ENCODE data around the gene THY1.
"Not testable (repeated sequence)": the region's sequence is repeated elsewhere in the genome, so short reads cannot be mapped to it uniquely, and the experiment has no call there.

THY1 gene

GRCh38 chr11:119417726-119418540, 5.0 kb downstream of the THY1 start:
- DNase-seq, result no peak

GRCh38 chr11:119416606-119417580, 6.1 kb downstream of the THY1 start:
- DNase-seq, result no peak

GRCh38 chr11:119415966-119416365, 7.0 kb downstream of the THY1 start:
- DNase-seq, result no peak

- DNase-seq, result no peak
Observed at GRCh38 chr11:119415517-119415916, 7.5 kb downstream of the THY1 start.

GRCh38 chr11:119414734-119415133, 8.2 kb downstream of the THY1 start:
- DNase-seq, result no peak

GRCh38 chr11:119414321-119414720, 8.7 kb downstream of the THY1 start:
- no peak for DNase-seq

GRCh38 chr11:119412072-119412471, 10.9 kb downstream of the THY1 start:
- no peak for DNase-seq

- no peak for DNase-seq
Observed at GRCh38 chr11:119410501-119410900, 12.5 kb downstream of the THY1 start.

GRCh38 chr11:119409731-119410130, 13.2 kb downstream of the THY1 start:
- no peak for DNase-seq

- DNase-seq, result no peak
Observed at GRCh38 chr11:119406005-119406404, 17.0 kb downstream of the THY1 start.

GRCh38 chr11:119405448-119405847, 17.5 kb downstream of the THY1 start:
- not testable (repeated sequence) for DNase-seq

GRCh38 chr11:119404872-119405271, 18.1 kb downstream of the THY1 start:
- DNase-seq, result no peak

GRCh38 chr11:119403021-119403420, 20.0 kb downstream of the THY1 start:
- DNase-seq, result no peak

GRCh38 chr11:119402470-119402869, 20.5 kb downstream of the THY1 start:
- no peak for DNase-seq

GRCh38 chr11:119400860-119401259, 22.1 kb downstream of the THY1 start:
- DNase-seq, result no peak

GRCh38 chr11:119397740-119398139, 25.2 kb downstream of the THY1 start:
- no peak for DNase-seq

GRCh38 chr11:119396835-119397234, 26.1 kb downstream of the THY1 start:
- DNase-seq, result no peak

GRCh38 chr11:119391275-119391674, 31.7 kb downstream of the THY1 start:
- no peak for DNase-seq

- DNase-seq, result no peak
Observed at GRCh38 chr11:119389611-119390254, 33.2 kb downstream of the THY1 start.

- DNase-seq, result no peak
Observed at GRCh38 chr11:119388103-119388502, 34.9 kb downstream of the THY1 start.

- no peak for DNase-seq
Observed at GRCh38 chr11:119384332-119384731, 38.6 kb downstream of the THY1 start.

- not testable (repeated sequence) for DNase-seq
Observed at GRCh38 chr11:119382513-119382912, 40.5 kb downstream of the THY1 start.

- no peak for DNase-seq
Observed at GRCh38 chr11:119382101-119382500, 40.9 kb downstream of the THY1 start.

Measured in activated CD4-positive, CD25-positive, alpha-beta regulatory T cell treated with anti-CD3 and anti-CD28 coated beads, Interleukin-2, amount 50 U/mL, for 72 hours (primary cell).